ENCODE measurements around the gene C1orf159. TPM values are rescaled to one million over a fixed set of nuclear protein-coding genes. Genes with fewer than 3 reads are reported as not detected.
"Not testable (repeated sequence)": the region's sequence is repeated elsewhere in the genome, so short reads cannot be mapped to it uniquely, and the experiment has no call there.

Gene C1orf159
- total RNA-seq, 1 donor from 2014 or later, result 21.3 TPM

DNA sequence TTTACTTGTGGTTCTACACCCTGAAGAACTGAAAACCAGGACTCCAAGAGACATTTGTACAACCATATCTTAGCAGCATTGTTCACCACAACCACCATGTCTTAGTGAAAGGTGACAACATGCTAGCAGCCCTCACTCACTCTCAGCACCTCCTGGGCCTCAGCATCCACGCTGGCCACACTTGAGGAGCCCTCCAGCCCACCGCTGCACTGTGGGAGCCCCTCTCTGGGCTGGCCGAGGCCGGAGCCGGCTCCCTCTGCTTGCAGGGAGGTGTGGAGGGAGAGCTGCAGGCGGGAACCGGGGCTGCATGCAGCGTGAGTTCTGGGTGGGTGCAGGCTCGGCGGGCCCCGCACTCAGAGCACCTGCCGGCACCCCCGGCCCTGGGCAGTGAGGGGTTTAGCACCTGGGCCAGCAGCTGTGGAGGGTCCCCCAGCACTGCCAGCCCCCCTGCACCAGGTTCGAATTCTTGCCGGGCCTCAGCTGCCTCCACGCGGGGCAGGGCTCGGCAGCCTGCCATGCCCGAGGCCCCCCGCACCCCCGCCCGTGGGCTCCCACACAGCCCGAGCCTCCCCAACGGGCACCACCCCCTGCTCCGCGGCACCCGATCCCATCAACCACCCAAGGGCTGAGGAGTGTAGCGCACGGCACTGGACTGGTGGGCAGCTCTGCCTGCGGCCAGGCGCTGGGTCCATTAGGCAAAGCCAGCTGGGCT lies 9.2 kb downstream of the C1orf159 start:
- no peaks in the 10 kb centered on the region for H3K4me1 Mint-ChIP-seq (ENCODE audit: low read depth)
- peaks cover 11% of the 10 kb centered on the region for H3K9me3 Mint-ChIP-seq (ENCODE audit: low read depth)
- H3K4me3 Mint-ChIP-seq (ENCODE audit: low read depth), result no peak overlapping the region
- TF ChIP-seq CTCF (IDR thresholded peaks at IDR 0.05; ENCODE audit: unreplicated experiment), result no peak
- no peak overlapping the region for H3K27ac Mint-ChIP-seq
- no peaks in the 10 kb centered on the region for H3K27me3 Mint-ChIP-seq
- H3K36me3 Mint-ChIP-seq (ENCODE audit: insufficient read depth), result peaks cover 13% of the 10 kb centered on the region
- DNase-seq (ENCODE audit: low spot score, unreplicated experiment), result no peak

GRCh38 chr1:1104152-1104551 lies 11.7 kb downstream of the C1orf159 start:
- not testable (repeated sequence) for H3K4me3 Mint-ChIP-seq (ENCODE audit: low read depth); DNase-seq (ENCODE audit: low spot score, unreplicated experiment); H3K27ac Mint-ChIP-seq; H3K27me3 Mint-ChIP-seq; H3K4me1 Mint-ChIP-seq (ENCODE audit: low read depth)
- peaks cover 24% of the 10 kb centered on the region for H3K9me3 Mint-ChIP-seq (ENCODE audit: low read depth)
- peaks cover 20% of the 10 kb centered on the region for H3K36me3 Mint-ChIP-seq (ENCODE audit: insufficient read depth)

- no peak for TF ChIP-seq CTCF (IDR thresholded peaks at IDR 0.05; ENCODE audit: unreplicated experiment)
- no peak overlapping the region for H3K4me3 Mint-ChIP-seq (ENCODE audit: low read depth)
- H3K36me3 Mint-ChIP-seq (ENCODE audit: insufficient read depth), result peaks cover 20% of the 10 kb centered on the region
- H3K9me3 Mint-ChIP-seq (ENCODE audit: low read depth), result peaks cover 24% of the 10 kb centered on the region
- DNase-seq (ENCODE audit: low spot score, unreplicated experiment), result no peak
- no peak overlapping the region for H3K27ac Mint-ChIP-seq
- H3K4me1 Mint-ChIP-seq (ENCODE audit: low read depth), result no peaks in the 10 kb centered on the region
- no peaks in the 10 kb centered on the region for H3K27me3 Mint-ChIP-seq
Observed at GRCh38 chr1:1101503-1101902, 14.4 kb downstream of the C1orf159 start.

DNA sequence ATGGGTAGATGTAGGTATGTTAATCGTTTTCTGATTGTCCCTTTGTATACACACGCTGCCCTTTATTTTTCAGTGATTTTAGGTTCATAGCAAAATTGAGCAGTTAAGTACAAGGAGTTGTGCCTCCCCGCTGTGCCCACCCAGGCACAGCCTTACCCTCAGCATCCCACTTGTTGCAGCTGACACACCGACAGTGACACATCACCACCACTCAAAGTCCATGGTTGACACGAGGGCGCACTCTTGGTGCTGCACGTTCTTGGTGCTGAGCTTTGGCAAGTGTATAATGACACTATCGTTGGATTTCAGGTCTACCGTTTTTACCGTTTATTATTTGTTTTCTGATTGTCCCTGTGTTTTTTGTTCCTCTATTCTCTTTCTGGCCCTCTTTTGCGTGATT lies 15.6 kb downstream of the C1orf159 start:
- H3K9me3 Mint-ChIP-seq (ENCODE audit: low read depth), result peaks cover 17% of the 10 kb centered on the region
- no peaks in the 10 kb centered on the region for H3K27me3 Mint-ChIP-seq
- no peak overlapping the region for H3K27ac Mint-ChIP-seq
- no peaks in the 10 kb centered on the region for H3K4me1 Mint-ChIP-seq (ENCODE audit: low read depth)
- H3K4me3 Mint-ChIP-seq (ENCODE audit: low read depth), result no peak overlapping the region
- TF ChIP-seq CTCF (IDR thresholded peaks at IDR 0.05; ENCODE audit: unreplicated experiment), result no peak
- H3K36me3 Mint-ChIP-seq (ENCODE audit: insufficient read depth), result peaks cover 16% of the 10 kb centered on the region
- no peak for DNase-seq (ENCODE audit: low spot score, unreplicated experiment)

DNA sequence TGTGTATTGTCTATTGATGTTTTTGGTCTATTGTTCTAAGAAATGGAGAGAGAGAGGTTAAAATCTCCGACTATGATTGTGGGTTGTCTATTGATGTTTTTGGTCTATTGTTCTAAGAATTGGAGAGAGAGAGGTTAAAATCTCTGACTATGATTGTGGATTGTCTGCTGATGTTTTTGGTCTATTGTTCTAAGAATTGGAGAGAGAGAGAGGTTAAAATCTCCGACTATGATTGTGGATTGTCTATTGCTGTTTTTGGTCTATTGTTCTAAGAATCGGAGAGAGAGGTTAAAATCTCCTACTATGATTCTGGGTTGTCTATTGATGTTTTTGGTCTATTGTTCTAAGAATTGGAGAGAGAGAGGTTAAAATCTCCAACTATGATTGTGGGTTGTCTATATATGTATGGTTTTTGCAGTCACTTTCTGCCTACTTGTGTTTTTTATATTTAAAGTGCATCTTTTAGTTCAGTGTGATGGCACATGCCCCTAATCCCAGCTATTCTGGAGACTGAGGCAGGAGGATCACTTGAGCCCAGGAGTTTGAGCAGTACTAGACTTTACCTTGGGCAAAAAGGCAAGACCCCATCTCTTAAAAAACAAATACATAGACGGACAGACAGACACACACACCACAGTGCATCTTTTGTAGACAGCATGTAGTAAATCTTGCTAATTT lies 16.2 kb downstream of the C1orf159 start:
- Mint-ChIP-seq H3K9me3 (ENCODE audit: low read depth) (peaks cover 17% of the 10 kb centered on the region), H3K4me1 (ENCODE audit: low read depth) (no peaks in the 10 kb centered on the region), H3K36me3 (ENCODE audit: insufficient read depth) (peaks cover 14% of the 10 kb centered on the region), H3K27me3 (no peaks in the 10 kb centered on the region), H3K27ac (no peak overlapping the region), H3K4me3 (ENCODE audit: low read depth) (no peak overlapping the region)
- no peak for DNase-seq (ENCODE audit: low spot score, unreplicated experiment)
- TF ChIP-seq CTCF (IDR thresholded peaks at IDR 0.05; ENCODE audit: unreplicated experiment), result no peak
